GM19025 (cell line): ENCODE measurements around the gene CAPRIN1.

Experiments
- ATAC-seq: cut with Tn5 transposase; IDR thresholded peaks from one replicate; pipeline ENCODE4 v1.9.1; 2021; ENCODE audit warnings: mild to moderate bottlenecking, low read depth, moderate library complexity; ENCODE audit not compliant: unreplicated experiment

CAPRIN1 gene

GRCh38 chr11:34136420-34136819 lies 84.9 kb downstream of the CAPRIN1 start:
- no peak for ATAC-seq

- no peak for ATAC-seq
These were observed 87.8 kb downstream of the CAPRIN1 start for GRCh38 chr11:34139346-34139745.

GRCh38 chr11:34140149-34140548 lies 88.6 kb downstream of the CAPRIN1 start:
- ATAC-seq: no peak

GRCh38 chr11:34143048-34143447 lies 91.5 kb downstream of the CAPRIN1 start:
- ATAC-seq: no peak

- ATAC-seq: peak; percentile 48
These were observed 93.5 kb downstream of the CAPRIN1 start for GRCh38 chr11:34145073-34145472.

- peak; percentile 46 for ATAC-seq
These were observed 94.4 kb downstream of the CAPRIN1 start for GRCh38 chr11:34145847-34146381.

GRCh38 chr11:34146411-34146810 lies 94.9 kb downstream of the CAPRIN1 start:
- no peak for ATAC-seq

GRCh38 chr11:34146866-34147265 lies 95.3 kb downstream of the CAPRIN1 start:
- no peak for ATAC-seq

- no peak for ATAC-seq
These were observed 96.0 kb downstream of the CAPRIN1 start for GRCh38 chr11:34147581-34147980.

GRCh38 chr11:34148504-34149165 lies 97.1 kb downstream of the CAPRIN1 start:
- no peak for ATAC-seq

- ATAC-seq: no peak
These were observed 97.7 kb downstream of the CAPRIN1 start for GRCh38 chr11:34149274-34149673.

GRCh38 chr11:34149786-34150185 lies 98.3 kb downstream of the CAPRIN1 start:
- ATAC-seq: no peak

- no peak for ATAC-seq
These were observed 99.1 kb downstream of the CAPRIN1 start for GRCh38 chr11:34150494-34151151.
